Retinal pigment epithelial cell (primary cell): ENCODE results near the gene STARD7.

Experiments used
- DNase-seq: peaks from one replicate; pipeline ENCODE4 v3.0.0-alpha.2; 2010; ENCODE audit warnings: low read depth
- H3K4me3 ChIP-seq: 2 replicates; pipeline ENCODE4 v1.5.1; 2011; ENCODE audit warnings: mild to moderate bottlenecking, low read length, control low read depth, moderate library complexity
- CTCF ChIP-seq: conservative IDR thresholded peaks from 2 replicates; pipeline ENCODE4 v1.5.1; 2011; ENCODE audit warnings: low read depth, low read length, control low read depth, inconsistent platforms

STARD7 gene

GRCh38 chr2:96135171-96135570 is 73.5 kb downstream of the STARD7 start:
- no peak for TF ChIP-seq CTCF
- no peak for DNase-seq
- H3K4me3 ChIP-seq, result no peak overlapping the region
